Epithelial cell of umbilical artery (primary cell): ENCODE data around the gene VAMP7. TPM values are rescaled to one million over a fixed set of nuclear protein-coding genes. Genes with fewer than 3 reads are reported as not detected.

Experiments
- total RNA-seq: library from RNA; depleted of rRNA; stranded (reverse); fragments of >200 nt; gene quantifications from 2 replicates; pipeline ENCODE4 v1.2.3, GENCODE V29; 2014

VAMP7 gene, protein sequence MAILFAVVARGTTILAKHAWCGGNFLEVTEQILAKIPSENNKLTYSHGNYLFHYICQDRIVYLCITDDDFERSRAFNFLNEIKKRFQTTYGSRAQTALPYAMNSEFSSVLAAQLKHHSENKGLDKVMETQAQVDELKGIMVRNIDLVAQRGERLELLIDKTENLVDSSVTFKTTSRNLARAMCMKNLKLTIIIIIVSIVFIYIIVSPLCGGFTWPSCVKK
- 40.9 and 42.9 TPM in 2 replicates for total RNA-seq

DNA sequence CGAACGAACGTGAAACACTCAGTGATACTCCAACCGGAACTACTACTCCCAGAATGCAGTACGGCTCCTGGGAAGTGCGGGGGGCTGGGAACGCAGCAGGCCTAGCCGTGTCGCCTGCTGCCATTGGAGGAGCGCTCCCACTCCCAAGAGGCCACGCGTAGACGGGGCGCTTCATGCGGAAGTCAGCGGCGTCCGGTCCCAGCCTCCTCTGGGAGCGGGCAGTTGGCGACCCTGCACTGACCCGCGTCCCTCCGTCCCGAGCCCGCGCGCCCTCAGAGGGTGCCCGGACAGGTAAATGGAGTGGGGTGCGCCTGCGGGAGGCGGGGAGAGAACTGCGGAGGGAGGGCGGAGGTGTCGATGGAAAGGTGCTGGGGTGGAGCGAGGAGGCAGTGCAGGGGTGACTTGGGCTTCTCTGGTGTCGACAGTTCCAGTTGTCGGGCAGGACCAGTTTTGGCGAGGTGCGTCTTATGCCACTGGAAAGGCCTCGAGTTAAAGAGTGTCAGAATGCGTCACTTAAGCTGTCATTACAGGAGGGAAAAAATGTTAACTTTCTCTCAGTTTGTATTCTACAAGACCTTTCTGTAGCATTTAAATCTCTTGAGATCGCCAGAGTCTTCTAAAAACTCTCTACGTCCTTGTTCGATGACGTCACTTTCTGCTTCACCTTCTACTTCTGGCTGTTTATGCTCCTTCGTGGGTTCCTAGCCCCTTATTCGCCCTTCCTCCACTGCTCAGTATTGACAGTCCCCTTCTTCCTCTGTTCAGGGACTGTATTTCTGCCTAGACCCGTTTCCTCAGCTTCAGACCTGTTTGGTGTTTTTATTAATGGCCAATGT, at the start of gene VAMP7:
Gene VAMP7, plus strand, starts transcription at position 188 of the 836 bp plus-strand sequence. CDS start 8,122 bp downstream, outside the sequence.

Other genes with a start within 250 kb of the VAMP7 start
- gene IL9R, start 116.4 kb downstream of the VAMP7 start, total RNA-seq: 0.15 TPM in 1 of 2 replicates, not detected in the other